GM12864 (cell line): ENCODE data around the gene CYP2W1.

ENCODE experiments used
- DNase-seq: peaks from one replicate; pipeline ENCODE4 v3.0.0-alpha.2; 2011; ENCODE audit warnings: low read depth
- H3K4me3 ChIP-seq: 2 replicates; pipeline ENCODE4 v1.5.1; 2011; ENCODE audit warnings: mild to moderate bottlenecking, low read depth, low read length, control low read depth
- TF ChIP-seq, protein P1 (sequence below): IDR thresholded peaks from 2 replicates; pipeline ENCODE4 v1.5.1; 2011; ENCODE audit warnings: low read depth, mild to moderate bottlenecking, moderate library complexity, low read length, control low read depth, inconsistent platforms; ENCODE audit errors: missing control alignments

Gene CYP2W1

DNA sequence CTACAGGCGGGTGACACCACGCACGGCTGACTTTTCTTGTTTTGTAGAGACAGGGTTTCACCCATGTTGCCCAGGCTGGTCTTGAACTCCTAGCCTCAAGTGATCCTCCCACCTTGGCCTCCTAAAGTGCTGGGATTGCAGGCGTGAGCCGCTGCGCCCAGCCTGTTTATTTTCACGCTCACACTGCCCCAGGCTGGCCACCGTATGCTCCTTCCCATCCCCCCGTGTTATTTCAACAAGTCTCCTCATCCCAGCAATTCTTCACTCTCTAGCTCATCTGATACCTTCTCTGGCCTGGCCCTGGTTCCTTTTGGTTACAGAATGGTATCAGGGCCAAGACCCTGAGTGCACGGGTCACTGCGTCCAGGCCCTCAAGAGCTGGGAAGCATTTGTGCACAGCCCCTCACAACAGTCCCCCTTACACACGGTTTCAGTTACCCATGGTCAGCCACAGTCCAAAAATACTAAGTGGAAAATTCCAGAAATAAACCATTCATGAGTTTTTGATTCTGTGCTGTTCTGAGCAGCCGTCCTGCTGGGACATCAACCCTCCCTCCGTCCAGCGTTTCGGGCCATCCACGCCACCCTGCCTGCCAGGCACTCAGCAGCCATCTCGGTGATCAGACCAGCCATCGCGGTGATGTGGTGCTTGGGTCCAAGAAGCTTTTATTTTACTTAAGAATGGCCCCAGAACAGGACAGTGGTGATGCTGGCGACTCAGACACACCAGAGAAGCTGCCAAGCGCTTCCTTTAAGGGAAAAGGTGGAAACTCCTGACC is 16.5 kb upstream of the CYP2W1 start:
- no peak for DNase-seq
- TF ChIP-seq, protein P1, sequence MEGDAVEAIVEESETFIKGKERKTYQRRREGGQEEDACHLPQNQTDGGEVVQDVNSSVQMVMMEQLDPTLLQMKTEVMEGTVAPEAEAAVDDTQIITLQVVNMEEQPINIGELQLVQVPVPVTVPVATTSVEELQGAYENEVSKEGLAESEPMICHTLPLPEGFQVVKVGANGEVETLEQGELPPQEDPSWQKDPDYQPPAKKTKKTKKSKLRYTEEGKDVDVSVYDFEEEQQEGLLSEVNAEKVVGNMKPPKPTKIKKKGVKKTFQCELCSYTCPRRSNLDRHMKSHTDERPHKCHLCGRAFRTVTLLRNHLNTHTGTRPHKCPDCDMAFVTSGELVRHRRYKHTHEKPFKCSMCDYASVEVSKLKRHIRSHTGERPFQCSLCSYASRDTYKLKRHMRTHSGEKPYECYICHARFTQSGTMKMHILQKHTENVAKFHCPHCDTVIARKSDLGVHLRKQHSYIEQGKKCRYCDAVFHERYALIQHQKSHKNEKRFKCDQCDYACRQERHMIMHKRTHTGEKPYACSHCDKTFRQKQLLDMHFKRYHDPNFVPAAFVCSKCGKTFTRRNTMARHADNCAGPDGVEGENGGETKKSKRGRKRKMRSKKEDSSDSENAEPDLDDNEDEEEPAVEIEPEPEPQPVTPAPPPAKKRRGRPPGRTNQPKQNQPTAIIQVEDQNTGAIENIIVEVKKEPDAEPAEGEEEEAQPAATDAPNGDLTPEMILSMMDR = no peak
- H3K4me3 ChIP-seq = no peak overlapping the region

DNA sequence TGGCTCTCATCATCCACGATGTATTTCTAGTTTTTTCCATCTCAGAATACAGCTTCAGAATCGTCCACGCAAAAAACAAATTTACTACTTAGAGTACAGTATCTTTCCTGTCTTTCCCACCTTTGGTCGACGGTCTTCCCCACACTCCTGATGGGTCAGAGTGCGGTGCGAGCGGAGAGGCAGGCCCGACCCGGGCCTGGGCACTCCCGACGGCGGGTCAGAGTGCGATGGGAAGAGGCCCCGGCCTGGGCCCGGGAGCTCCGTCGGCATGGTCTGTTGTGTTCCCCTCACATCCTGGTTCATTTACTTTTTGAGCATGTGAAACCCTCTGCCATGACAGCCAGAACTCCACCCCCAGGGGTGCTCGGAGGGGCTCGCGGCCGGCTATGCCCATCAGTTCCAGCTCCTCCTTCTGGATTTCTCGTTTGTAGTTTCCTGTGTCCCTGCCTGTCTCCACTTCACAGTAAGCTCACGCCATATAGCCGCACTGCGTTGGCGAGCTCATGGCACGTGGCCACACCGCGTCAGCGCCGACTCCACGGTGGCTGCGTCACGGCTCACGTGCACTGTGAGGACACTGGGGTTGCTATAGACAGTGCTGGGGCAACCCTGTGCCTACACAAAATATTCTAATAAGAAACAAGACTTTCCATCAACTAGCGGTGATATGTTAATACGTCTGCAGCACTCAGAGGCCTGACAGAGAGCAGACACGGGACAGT is 15.5 kb upstream of the CYP2W1 start:
- TF ChIP-seq, protein P1 = no peak
- DNase-seq = no peak
- no peak overlapping the region for H3K4me3 ChIP-seq

DNA sequence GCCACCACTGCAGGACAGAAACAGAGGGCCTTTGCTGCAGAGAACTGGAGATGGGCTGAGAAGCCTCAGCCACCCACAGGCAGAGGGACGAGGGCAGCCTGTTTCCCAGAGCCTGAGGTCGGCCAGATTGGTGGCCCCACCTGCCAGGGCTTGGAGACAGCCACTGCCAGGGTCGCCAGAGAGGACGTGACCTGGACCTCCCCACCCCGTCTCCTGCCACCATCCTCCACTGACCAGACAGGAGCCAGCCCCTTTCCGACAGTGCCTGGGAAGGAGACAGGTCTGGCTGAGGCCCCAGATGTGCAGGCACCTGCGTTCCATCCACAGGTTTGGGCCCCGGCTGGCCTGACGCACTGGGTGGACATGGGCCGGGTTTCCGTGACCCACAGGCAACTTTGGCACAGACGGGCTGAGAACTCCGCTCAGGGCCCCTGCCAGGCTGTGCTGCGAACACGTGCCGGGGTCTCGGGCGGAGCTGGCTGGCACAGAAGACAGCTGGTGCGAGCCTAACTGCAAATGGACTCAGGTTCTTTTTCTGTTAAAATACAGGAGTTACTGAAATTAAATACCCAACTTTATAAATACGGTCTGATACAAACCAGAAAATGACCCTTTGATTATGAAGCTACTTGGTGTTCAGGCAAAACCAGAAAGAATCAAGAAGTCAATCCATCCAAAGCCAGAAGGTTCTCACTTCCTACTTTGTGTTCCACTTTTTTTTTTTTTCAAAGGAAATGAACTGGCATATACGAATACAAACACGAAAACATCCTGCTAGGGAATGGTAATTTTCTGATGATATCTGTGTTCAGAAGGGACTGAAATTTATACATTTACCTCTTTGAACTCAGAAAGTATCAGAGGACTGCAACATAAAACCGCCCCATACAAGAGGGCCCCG is 14.5 kb upstream of the CYP2W1 start:
- TF ChIP-seq, protein P1 = no peak
- no peak overlapping the region for H3K4me3 ChIP-seq
- DNase-seq = no peak

DNA sequence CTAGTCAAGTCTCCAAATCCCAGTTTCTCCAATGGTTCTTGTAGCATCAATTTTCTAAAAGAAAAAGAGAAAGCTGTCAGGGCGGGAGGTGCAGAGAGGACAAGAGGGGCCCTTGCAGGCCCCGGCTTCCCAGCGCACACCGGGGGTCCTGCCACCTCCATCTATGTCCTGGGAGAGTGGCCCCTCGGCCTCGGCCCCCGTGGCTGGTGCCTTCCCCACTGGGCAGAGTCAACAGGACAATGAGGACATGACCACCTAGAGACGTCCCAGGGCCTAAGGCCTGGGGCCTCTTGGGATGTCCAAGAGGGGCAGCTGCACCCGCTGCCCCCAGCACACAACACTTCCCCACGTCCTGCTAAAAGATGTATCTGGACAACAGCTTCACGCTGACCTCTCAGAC is 13.6 kb upstream of the CYP2W1 start:
- no peak overlapping the region for H3K4me3 ChIP-seq
- DNase-seq = no peak

DNA sequence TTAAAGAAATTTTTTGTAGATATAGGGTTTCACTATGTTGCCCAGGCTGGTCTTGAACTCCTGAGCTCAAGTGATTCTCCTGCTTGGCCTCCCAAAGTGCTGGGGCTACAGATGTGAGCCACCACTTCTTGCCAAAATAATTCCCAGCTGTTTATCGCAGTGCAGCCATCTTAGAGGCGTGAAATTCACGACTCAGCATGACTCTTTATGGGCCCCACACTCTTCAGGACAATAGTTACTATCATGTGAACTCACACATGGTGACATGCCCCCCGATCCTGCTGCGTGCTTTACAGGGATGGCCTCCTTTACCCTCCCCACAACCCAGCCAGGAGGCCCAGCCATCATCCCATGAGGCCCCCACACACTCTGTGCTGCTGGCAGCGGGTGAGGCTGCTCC is 12.2 kb upstream of the CYP2W1 start:
- TF ChIP-seq, protein P1 = no peak
- H3K4me3 ChIP-seq = no peak overlapping the region
- no peak for DNase-seq

More for the DNA sequence above, 13.6 kb upstream of the CYP2W1 start:
- TF ChIP-seq, protein P1 = no peak

GRCh38 chr7:972110-972509 is 10.9 kb upstream of the CYP2W1 start:
- no peak overlapping the region for H3K4me3 ChIP-seq
- DNase-seq = no peak
- TF ChIP-seq, protein P1 = no peak
